Right lung (tissue), 5 donors: ENCODE measurements around the gene PROC. TPM values are rescaled to one million over a fixed set of nuclear protein-coding genes. Genes with fewer than 3 reads are reported as not detected.
"Not testable (repeated sequence)": the region's sequence is repeated elsewhere in the genome, so short reads cannot be mapped to it uniquely, and the experiment has no call there.

Experiments
- DNase-seq, 2 donors: peaks; one replicate each; pipeline ENCODE4 v3.0.0-alpha.2; 2013
- polyA plus RNA-seq, 5 donors: library from polyadenylated mRNA; unstranded; fragments of 120-200 nt; gene quantifications; one replicate each; pipeline versions ENCODE4 v1.2.1 to v1.2.3, GENCODE V29; 2013; ENCODE audit warnings: inconsistent platforms in 1 of 5, low replicate concordance in 1 of 5; ENCODE audit not compliant: insufficient read length in 5 of 5, insufficient read depth in 1 of 5

Gene PROC
- polyA plus RNA-seq, 5 donors, result 2.2 to 6.0 (median 4.9) TPM

DNA sequence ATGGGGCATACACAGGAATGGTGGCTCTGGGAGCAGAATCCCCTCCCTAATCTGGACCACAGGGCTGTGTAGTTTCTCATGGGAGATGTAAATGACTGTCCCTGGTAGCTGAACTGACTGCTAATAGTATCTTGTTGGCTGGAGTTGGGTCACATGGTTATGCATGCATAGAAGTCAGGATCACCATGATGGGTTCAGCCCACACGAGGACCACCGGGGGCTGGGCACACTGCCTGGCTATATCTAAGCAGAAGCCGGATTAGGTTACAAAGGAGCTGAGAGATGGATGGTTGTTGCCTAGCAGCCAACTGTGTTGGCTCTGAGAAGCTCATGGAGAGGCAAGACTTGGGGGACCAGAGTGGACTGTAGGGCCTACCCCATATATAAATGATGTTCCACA lies 23.7 kb upstream of the PROC start:
- no peak for DNase-seq

DNA sequence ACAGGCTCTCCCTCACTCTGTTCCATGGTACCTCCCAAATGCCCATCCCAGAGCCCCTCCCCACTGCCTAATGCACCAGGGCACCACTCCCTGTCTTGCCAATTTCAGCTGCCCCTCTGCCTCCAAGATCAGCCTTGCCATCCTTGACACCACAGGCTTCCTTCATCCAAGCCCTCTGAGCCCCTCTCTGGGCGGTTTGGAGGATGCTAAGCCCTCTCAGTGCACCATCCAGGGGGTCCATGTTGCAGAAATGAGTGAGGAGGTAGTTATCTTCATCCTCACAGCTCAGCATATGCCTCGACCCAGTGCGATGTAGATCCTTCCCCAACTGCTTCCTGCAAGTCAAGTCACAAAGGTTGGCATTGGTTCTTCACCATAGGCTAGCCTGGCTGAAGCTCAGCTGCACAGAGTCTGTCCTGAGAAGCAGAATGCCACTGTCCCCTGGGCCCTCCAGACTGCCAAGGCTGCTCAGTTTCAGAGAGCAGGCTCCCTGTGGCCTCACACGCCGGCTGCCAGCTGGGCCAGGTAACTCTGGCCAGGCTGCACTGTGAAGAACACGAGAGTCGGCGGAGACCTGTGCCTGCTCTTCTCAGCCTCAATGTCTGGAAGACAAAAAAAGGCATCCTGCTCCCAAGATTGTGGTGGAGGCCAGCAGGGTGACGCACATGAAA lies 20.5 kb upstream of the PROC start:
- no peak for DNase-seq

GRCh38 chr2:127398239-127398590 lies 20.0 kb upstream of the PROC start:
- DNase-seq, result no peak

GRCh38 chr2:127400533-127400896 lies 17.7 kb upstream of the PROC start:
- no peak for DNase-seq

DNA sequence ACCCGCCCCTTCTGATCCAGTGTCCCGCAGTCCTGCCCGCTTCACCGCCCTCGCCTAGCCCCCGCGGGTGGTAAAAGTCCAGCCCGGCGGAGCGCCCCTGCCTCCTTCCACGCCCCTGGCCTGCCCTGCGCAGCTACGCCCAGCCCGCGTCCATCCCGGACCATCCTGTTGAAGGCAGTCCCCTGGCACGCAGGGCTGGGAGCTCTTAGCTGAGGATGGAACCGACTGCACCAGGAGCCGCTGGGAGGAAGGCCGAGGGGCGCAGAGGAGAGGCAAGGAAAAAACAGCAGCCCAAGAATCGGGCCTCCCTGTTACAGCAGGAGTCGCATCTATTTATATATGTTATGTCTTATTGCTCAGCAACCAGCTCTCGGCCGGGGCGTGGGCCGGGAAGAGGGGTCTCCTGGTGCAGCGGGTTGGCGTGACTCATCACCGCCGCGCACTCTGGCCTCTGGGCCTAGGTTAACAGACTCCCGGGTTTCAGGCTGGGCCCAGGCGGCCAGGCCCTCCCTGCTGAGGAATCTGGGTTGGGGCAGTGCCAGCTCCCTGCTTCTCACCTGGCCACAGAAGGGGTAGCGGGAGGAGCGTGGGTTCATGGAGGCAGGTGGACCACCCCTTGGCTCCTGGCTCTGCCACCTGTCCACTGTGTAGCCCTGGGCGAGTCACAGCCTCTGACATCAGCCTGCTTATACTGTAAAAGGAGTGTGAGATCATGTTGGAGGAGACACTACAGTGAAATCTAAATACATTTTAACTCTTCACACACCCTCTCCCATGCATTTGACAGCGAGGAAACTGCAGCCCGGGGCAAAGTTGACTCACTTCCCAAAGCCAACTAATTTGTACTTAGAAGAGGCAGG lies 17.1 kb upstream of the PROC start:
- no peak for DNase-seq

DNA sequence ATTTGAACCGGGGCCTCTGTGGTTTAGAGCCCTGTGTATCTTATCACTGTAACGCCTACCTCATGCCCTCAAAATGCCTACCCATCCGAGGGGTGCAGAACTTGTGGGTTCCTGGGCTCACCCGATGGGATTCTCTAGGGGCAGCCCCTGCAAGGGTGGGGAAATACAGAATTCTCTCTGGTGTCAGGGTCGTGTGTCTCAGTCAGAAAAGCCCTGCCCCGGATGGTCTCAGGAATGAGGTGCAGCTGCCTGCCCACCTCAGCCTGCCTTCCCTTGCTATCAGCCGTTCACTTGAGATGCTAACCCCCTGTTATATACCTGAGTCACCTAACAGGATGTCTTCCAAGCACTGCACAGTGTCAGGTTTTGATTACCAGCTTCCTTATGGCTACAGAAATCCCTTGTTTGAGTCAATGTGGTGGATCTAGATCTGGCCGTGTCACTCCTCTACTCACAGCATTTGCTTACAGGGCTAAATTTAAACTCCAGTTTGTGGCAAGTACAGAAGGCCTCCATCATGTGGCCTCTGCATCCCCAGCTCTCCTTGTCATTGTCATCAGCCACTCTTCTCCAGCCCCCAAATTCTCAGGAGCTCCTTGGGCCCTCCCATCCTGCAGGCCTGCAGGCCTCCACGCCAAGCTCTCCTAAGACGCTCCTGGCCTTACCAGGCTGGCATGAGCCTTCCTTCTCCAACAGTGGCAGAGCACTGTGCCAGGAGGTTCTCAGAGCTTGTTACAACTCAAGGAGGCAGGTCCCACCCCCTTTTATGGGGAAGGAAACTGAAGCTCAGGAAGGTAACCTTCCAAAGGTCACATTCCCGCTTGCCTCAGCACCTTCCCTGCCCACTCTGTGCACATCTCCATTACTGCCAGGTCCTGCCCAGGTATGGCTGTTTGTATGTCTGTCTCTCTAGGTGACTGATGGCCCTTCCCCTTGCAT lies 16.2 kb upstream of the PROC start:
- DNase-seq, result no peak

GRCh38 chr2:127403460-127403859 lies 14.8 kb upstream of the PROC start:
- DNase-seq, result no peak

DNA sequence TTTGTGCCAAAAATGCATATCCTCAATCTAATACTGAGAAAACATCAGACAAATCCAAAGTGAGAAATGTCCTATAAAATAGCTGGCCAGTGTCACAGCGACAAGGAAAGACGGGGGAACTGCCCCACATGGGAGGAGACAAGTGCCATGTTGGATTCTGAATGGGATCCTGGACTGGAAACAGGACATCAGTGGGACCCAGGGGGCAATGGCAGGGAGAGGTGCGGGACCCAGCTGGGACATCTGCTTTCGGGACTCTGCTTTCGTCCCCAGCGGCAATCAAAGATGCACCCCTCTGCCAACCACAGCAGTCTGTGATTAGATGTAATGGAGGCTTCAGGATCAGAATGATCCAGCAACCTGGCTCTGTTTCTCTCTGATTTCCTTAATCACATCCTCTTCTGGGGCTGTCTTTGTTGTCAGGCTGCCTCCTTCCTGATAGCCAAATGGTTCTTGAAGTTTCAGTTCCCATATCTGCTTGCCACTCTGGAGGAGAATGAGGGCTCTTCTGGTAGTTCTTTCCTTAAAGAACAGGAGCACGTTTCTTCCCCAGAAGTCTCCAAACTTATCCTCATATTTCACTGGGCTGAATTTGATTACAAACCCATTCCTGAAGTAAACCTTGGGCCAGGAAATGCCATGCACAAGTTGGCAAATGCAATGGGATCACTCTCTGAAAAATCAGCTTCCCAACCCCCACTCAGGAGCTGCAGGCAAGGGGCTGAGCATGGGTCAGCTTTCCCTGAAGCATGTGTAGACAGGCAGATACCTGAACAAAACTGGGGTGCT lies 13.6 kb upstream of the PROC start:
- DNase-seq, result no peak

DNA sequence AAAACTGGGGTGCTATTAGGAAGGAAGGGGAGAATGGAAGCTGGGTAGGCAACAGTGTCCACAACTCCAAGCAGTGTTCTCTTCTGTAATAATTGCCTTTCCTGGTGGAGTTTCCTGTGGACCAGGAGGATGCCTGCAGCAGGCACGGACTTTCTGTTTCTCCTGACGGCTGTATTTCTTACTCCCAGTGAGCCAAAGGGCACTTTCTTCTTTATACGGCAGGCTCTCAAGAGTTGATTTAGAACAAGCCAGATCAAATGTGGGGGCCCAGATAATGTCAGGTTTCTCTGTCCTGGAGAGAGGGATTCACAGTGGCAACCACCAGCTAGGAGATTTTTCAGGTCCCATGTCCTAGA lies 13.0 kb upstream of the PROC start:
- no peak for DNase-seq

- no peak for DNase-seq
Measured at GRCh38 chr2:127406454-127406853, 11.8 kb upstream of the PROC start.

- DNase-seq, result no peak
Measured at GRCh38 chr2:127407091-127407490, 11.1 kb upstream of the PROC start.

- no peak for DNase-seq
Measured at GRCh38 chr2:127407661-127408003, 10.6 kb upstream of the PROC start.

- DNase-seq, result peak; percentile 89 to 92
Measured at GRCh38 chr2:127408004-127408806, 10.0 kb upstream of the PROC start.

DNA sequence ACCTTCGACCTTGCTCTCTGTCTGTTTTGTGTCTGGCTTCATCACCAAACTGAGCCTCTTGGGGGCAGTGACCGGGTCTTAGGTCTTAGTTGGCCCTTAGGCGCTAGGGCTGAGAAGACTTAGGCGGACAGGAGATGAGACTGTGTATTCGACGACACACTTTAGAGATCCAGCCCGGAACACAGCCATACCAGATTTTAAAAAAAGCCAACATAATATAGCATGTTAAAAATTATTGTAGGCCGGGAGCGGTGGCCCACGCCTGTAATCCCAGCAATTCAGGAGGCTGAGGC lies 9.5 kb upstream of the PROC start:
- DNase-seq, result no peak

GRCh38 chr2:127409716-127410115 lies 8.5 kb upstream of the PROC start:
- DNase-seq, result not testable (repeated sequence)

- DNase-seq, result peak; percentile 48 to 60
Measured at GRCh38 chr2:127410871-127411652, 7.2 kb upstream of the PROC start.

DNA sequence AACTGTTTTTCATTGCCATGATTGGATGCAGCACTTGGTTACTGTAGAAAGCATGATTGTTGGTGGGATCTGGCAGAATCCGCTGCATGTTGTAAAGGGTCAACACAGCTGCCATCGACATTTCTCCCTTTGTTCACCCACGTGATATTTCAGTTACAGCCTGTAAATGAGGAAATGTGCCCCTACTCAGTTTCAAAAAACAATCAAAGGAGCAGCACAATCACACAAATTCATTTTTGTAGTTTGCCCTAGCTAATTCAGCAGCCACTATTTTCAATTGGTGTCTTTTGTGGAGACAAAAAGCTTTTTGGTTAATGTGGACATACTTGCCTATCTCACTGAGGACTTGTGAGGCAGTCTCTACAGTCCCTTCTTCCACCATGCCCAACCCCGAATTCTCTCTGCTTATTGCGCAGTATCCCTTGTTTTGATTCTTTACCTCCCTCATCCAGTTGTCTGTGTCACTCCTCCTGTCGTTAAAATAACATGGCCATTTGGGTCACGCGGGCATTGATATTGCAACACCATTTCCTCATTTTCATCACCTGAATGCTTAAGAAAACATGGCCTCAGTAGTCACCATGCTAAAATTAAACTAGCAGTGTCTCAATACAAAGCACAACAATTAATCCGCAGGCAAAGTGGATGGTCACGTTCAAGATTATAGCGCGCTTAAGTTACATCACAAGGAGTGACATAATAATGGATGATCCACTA lies 6.4 kb upstream of the PROC start:
- DNase-seq, result no peak

- DNase-seq, result no peak
Measured at GRCh38 chr2:127413200-127413599, 5.0 kb upstream of the PROC start.

GRCh38 chr2:127413782-127414637 lies 4.2 kb upstream of the PROC start:
- no peak for DNase-seq
